Esophagus muscularis mucosa (tissue), 4 donors: ENCODE data around the gene EIF2B4. TPM values are rescaled to one million over a fixed set of nuclear protein-coding genes. Genes with fewer than 3 reads are reported as not detected.
"Not testable (repeated sequence)": the region's sequence is repeated elsewhere in the genome, so short reads cannot be mapped to it uniquely, and the experiment has no call there.

Experiments used
- DNase-seq: peaks from one replicate; pipeline ENCODE4 v3.0.0-alpha.2; 2017; ENCODE audit errors: extremely low spot score
- H3K27ac ChIP-seq, 4 donors: fragments of 200-600 bp; sonication (generic); replicated peaks in 1 of 4; 1 replicate in 3 of 4; 2 replicates in 1 of 4; pipeline ENCODE4 v1.5.1; 2016 to 2019; ENCODE audit warnings: mild to moderate bottlenecking in 1 of 4
- H3K27me3 ChIP-seq, 4 donors: fragments of 200-600 bp; sonication (generic); one replicate each; pipeline versions ENCODE4 v1.5.1 to v1.6.0; 2016 to 2019
- H3K36me3 ChIP-seq, 4 donors: fragments of 200-600 bp; sonication (generic); one replicate each; pipeline ENCODE4 v1.5.1; 2016 to 2019
- H3K4me1 ChIP-seq, 4 donors: fragments of 200-600 bp; sonication (generic); one replicate each; pipeline ENCODE4 v1.5.1; 2016 to 2019
- H3K4me3 ChIP-seq, 4 donors: fragments of 200-600 bp; sonication (generic); 1 replicate in 2 of 4; 2 replicates in 2 of 4; pipeline ENCODE4 v1.5.1; 2016 to 2019; ENCODE audit warnings: mild to moderate bottlenecking in 4 of 4, moderate library complexity in 1 of 4
- H3K9me3 ChIP-seq, 4 donors: fragments of 200-600 bp; sonication (generic); 1 replicate in 3 of 4; 2 replicates in 1 of 4; pipeline ENCODE4 v1.5.1; 2016 to 2019
- CTCF ChIP-seq, 3 experiments: fragments of 200-600 bp in 2 of 3; fragments of 450-650 bp in 1 of 3; sonication (generic) in 2 of 3; IDR thresholded peaks; one replicate each; pipeline ENCODE4 v1.5.1; 2017 to 2019; ENCODE audit warnings: antibody characterized with exemption in 3 of 3, mild to moderate bottlenecking in 2 of 3, moderate library complexity in 1 of 3
- EP300 ChIP-seq: sonication (generic); formaldehyde crosslinking; IDR thresholded peaks from one replicate; pipeline ENCODE4 v1.6.1; 2017; ENCODE audit warnings: antibody characterized with exemption
- POLR2A ChIP-seq: fragments of 450-650 bp; IDR thresholded peaks from one replicate; pipeline ENCODE4 v1.6.1; 2017; ENCODE audit warnings: antibody characterized with exemption, moderate library complexity, mild to moderate bottlenecking, low read depth
- POLR2AphosphoS5 ChIP-seq, 2 donors: sonication (generic); formaldehyde crosslinking; IDR thresholded peaks; one replicate each; pipeline ENCODE4 v1.6.1; 2017; ENCODE audit warnings: antibody characterized with exemption in 2 of 2
- WGBS: methylation state at CpG from one replicate; pipeline ENCODE4 v1.1.5; 2018; 5-methylcytosine and 5-hydroxymethylcytosine counted together
- intact Hi-C: fragments of 100-400 bp; cut with DNase I; formaldehyde crosslinking; loops from one replicate; pipeline ENCODE4 v1.15.1; 2023
- total RNA-seq, 4 donors: library from RNA; depleted of rRNA; stranded (reverse); fragments of >200 nt; gene quantifications; one replicate each; pipeline versions ENCODE4 v1.1.0 to v1.2.1, GENCODE V29; 2016

The EIF2B4 gene
- total RNA-seq, 4 donors from 2014 or later, result 39.0 to 50.1 (median 44.9) TPM

GRCh38 chr2:27323596-27324285 lies 46.4 kb downstream of the EIF2B4 start:
- no peaks in the 10 kb centered on the region for H3K27me3 ChIP-seq
- peak overlapping the region; percentile 78 to 95 (median 84) for H3K4me3 ChIP-seq
- intact Hi-C loops, result loop anchor here (5.0 kb wide), 2 partner anchors 34 to 49 kb away; partner anchors contain the start of genes EIF2B4, GTF3C2 and SNX17
- TF ChIP-seq POLR2A, result no peak
- TF ChIP-seq POLR2AphosphoS5 (IDR thresholded peaks at IDR 0.05), result no peak
- no peak for TF ChIP-seq EP300
- TF ChIP-seq CTCF (IDR thresholded peaks at IDR 0.05), result no peak
- H3K36me3 ChIP-seq, result peaks cover 27 to 33% (median 33%) of the 10 kb centered on the region in 4 donors
- DNase-seq, result no peak
- H3K9me3 ChIP-seq, result no peaks in the 10 kb centered on the region
- peaks cover 29 to 34% (median 31%) of the 10 kb centered on the region in 4 donors for H3K4me1 ChIP-seq
- H3K27ac ChIP-seq, result peak overlapping the region; percentile 93 to 98 (median 95)
- 24% methylated on average over 5 of the region's 5 CpGs for WGBS

GRCh38 chr2:27322766-27323595 lies 47.2 kb downstream of the EIF2B4 start, which contains the start of gene MPV17:
MPV17 (minus strand) TSS chr2:27323097; CDS start chr2:27322517, 580 bp downstream.
- TF ChIP-seq POLR2AphosphoS5 (IDR thresholded peaks at IDR 0.05) (peak; percentile 97 to 98), POLR2A (peak; percentile 71), CTCF (IDR thresholded peaks at IDR 0.05) (no peak), EP300 (no peak)
- peaks cover 20 to 26% (median 25%) of the 10 kb centered on the region in 4 donors for H3K36me3 ChIP-seq
- no peaks in the 10 kb centered on the region for H3K27me3 ChIP-seq
- peak; percentile 98 for DNase-seq
- peak within 1 kb of the TSS; percentile 93 to 98 (median 95) for H3K27ac ChIP-seq
- peak within 1 kb of the TSS; percentile 78 to 95 (median 84) for H3K4me3 ChIP-seq
- intact Hi-C loops, result loop anchor here (5.0 kb wide), 2 partner anchors 34 to 49 kb away; partner anchors contain the start of genes EIF2B4, GTF3C2 and SNX17
- H3K9me3 ChIP-seq, result no peaks in the 10 kb centered on the region
- WGBS, result 0% methylated on average over 25 of the region's 39 CpGs
- H3K4me1 ChIP-seq, result peaks cover 29 to 34% (median 31%) of the 10 kb centered on the region in 4 donors

- Histone ChIP-seq H3K27me3 (no peaks in the 10 kb centered on the region), H3K4me1 (peaks cover 29 to 34% (median 31%) of the 10 kb centered on the region in 4 donors), H3K27ac (peak overlapping the region; percentile 93 to 98 (median 95)), H3K9me3 (no peaks in the 10 kb centered on the region), H3K36me3 (peaks cover 13 to 25% (median 21%) of the 10 kb centered on the region in 4 donors), H3K4me3 (peak overlapping the region; percentile 78 to 95 (median 84))
- DNase-seq, result no peak
- TF ChIP-seq EP300 (no peak), POLR2AphosphoS5 (IDR thresholded peaks at IDR 0.05) (no peak), CTCF (IDR thresholded peaks at IDR 0.05) (no peak), POLR2A (no peak)
- intact Hi-C loops, result loop anchor here (5.0 kb wide), 2 partner anchors 35 to 50 kb away; partner anchors contain the start of genes EIF2B4, GTF3C2 and SNX17
- 8% methylated on average over 2 of the region's 10 CpGs for WGBS
Measured at GRCh38 chr2:27322301-27322765, 47.8 kb downstream of the EIF2B4 start.

- peaks cover 29 to 34% (median 31%) of the 10 kb centered on the region in 4 donors for H3K4me1 ChIP-seq
- peak overlapping the region; percentile 62 to 98 (median 95) for H3K27ac ChIP-seq
- no peaks in the 10 kb centered on the region for H3K27me3 ChIP-seq
- H3K9me3 ChIP-seq, result no peaks in the 10 kb centered on the region
- peak; percentile 88 to 90 for TF ChIP-seq POLR2AphosphoS5 (IDR thresholded peaks at IDR 0.05)
- TF ChIP-seq POLR2A, result peak; percentile 21
- peak; percentile 49 for TF ChIP-seq EP300
- TF ChIP-seq CTCF (IDR thresholded peaks at IDR 0.05), result peak; percentile 36 to 58 (median 55)
- WGBS, result 37% methylated on average over 6 of the region's 8 CpGs
- intact Hi-C loops, result loop anchor here (5.0 kb wide), 2 partner anchors 36 to 51 kb away; partner anchors contain the start of genes EIF2B4, GTF3C2 and SNX17
- DNase-seq, result peak; percentile 96
- H3K36me3 ChIP-seq, result peaks cover 6 to 22% (median 11%) of the 10 kb centered on the region in 4 donors
- no peak overlapping the region for H3K4me3 ChIP-seq
Measured at GRCh38 chr2:27320958-27321543, 49.1 kb downstream of the EIF2B4 start.

- H3K27me3 ChIP-seq, H3K4me3 ChIP-seq, DNase-seq, H3K27ac ChIP-seq, H3K9me3 ChIP-seq: not testable (repeated sequence)
- Histone ChIP-seq H3K4me1 (peaks cover 29 to 34% (median 31%) of the 10 kb centered on the region in 4 donors), H3K36me3 (peaks cover 0 to 22% (median 9%) of the 10 kb centered on the region in 4 donors)
- intact Hi-C loops, result loop anchor here (5.0 kb wide), 2 partner anchors 37 to 52 kb away; partner anchors contain the start of genes EIF2B4, GTF3C2 and SNX17
- 94% methylated on average over 15 of the region's 15 CpGs for WGBS
Measured at GRCh38 chr2:27319839-27320238, 50.3 kb downstream of the EIF2B4 start.
